Testis (tissue), 3 donors: Measurements from ENCODE around the gene RBM17. TPM values are rescaled to one million over a fixed set of nuclear protein-coding genes. Genes with fewer than 3 reads are reported as not detected.
"Not testable (repeated sequence)": the region's sequence is repeated elsewhere in the genome, so short reads cannot be mapped to it uniquely, and the experiment has no call there.

Experiments
- DNase-seq: peaks from one replicate; pipeline ENCODE4 v3.0.0-alpha.2; 2019
- H3K27ac ChIP-seq, 2 donors: fragments of 200-600 bp; sonication (generic); one replicate each; pipeline ENCODE4 v1.5.1; 2019
- H3K27me3 ChIP-seq: fragments of 200-600 bp; sonication (generic); one replicate; pipeline ENCODE4 v1.5.1; 2019
- H3K36me3 ChIP-seq: fragments of 200-600 bp; sonication (generic); one replicate; pipeline ENCODE4 v1.5.1; 2017; ENCODE audit warnings: low read depth; ENCODE audit errors: missing control alignments
- H3K4me1 ChIP-seq: fragments of 200-600 bp; sonication (generic); one replicate; pipeline ENCODE4 v1.5.1; 2019
- H3K4me3 ChIP-seq, 2 donors: fragments of 200-600 bp; sonication (generic); one replicate each; pipeline ENCODE4 v1.5.1; 2017 to 2019
- H3K9me3 ChIP-seq: fragments of 200-600 bp; sonication (generic); one replicate; pipeline ENCODE4 v1.5.1; 2017
- CTCF ChIP-seq, 3 experiments: fragments of 450-650 bp in 2 of 3; fragments of 200-600 bp in 1 of 3; sonication (generic) in 1 of 3; IDR thresholded peaks; one replicate each; pipeline ENCODE4 v1.5.1; 2016 to 2019; ENCODE audit warnings: antibody characterized with exemption in 3 of 3, mild to moderate bottlenecking in 2 of 3, moderate library complexity in 1 of 3
- POLR2A ChIP-seq: fragments of 450-650 bp; IDR thresholded peaks from one replicate; pipeline ENCODE4 v1.6.1; 2017; ENCODE audit warnings: antibody characterized with exemption, mild to moderate bottlenecking, moderate library complexity
- WGBS, 2 donors: methylation state at CpG; one replicate each; pipeline ENCODE4 v1.1.5; 2018; 5-methylcytosine and 5-hydroxymethylcytosine counted together
- intact Hi-C: fragments of 100-400 bp; cut with DNase I; formaldehyde crosslinking; loops from one replicate; pipeline ENCODE4 v1.15.1; 2023; ENCODE audit warnings: low total_unique reads
- polyA plus RNA-seq: library from polyadenylated mRNA; stranded (reverse); fragments of 350-450 nt; fragmentation: Illumina TruSeq; extraction: RNeasy Lipid Tissue Mini Kit (QIAGEN cat#74804); gene quantifications from one replicate; pipeline ENCODE4 v1.2.3, GENCODE V29; 2014; ENCODE audit warnings: low read depth, low replicate concordance; ENCODE audit not compliant: insufficient read depth
- total RNA-seq, 2 donors: library from RNA; depleted of rRNA; stranded (reverse); fragments of >200 nt; gene quantifications; one replicate each; pipeline ENCODE4 v1.2.3, GENCODE V29; 2016

The RBM17 gene
- total and polyA plus RNA-seq, 3 donors from 2014 or later, result 114 to 145 (median 121) TPM

GRCh38 chr10:6119962-6120361, 31.1 kb downstream of the RBM17 start:
- Histone ChIP-seq H3K4me3 (no peak overlapping the region), H3K36me3 (no peaks in the 10 kb centered on the region), H3K9me3 (no peaks in the 10 kb centered on the region), H3K27ac (no peak overlapping the region), H3K4me1 (peaks cover 46% of the 10 kb centered on the region), H3K27me3 (no peaks in the 10 kb centered on the region)
- intact Hi-C loops, result no loop called here
- 71 to 73% methylated on average over 13 of the region's 13 CpGs for WGBS, 2 donors
- TF ChIP-seq POLR2A (no peak), CTCF (IDR thresholded peaks at IDR 0.05) (no peak)
- no peak for DNase-seq

- Histone ChIP-seq H3K27me3 (no peaks in the 10 kb centered on the region), H3K36me3 (no peaks in the 10 kb centered on the region), H3K4me1 (peaks cover 52% of the 10 kb centered on the region), H3K4me3 (no peak overlapping the region), H3K27ac (peak overlapping the region; percentile 42 to 50), H3K9me3 (no peaks in the 10 kb centered on the region)
- intact Hi-C loops, result no loop called here
- TF ChIP-seq POLR2A (no peak), CTCF (IDR thresholded peaks at IDR 0.05) (no peak)
- DNase-seq, result no peak
- 14 to 21% methylated on average over 15 of the region's 15 CpGs for WGBS, 2 donors
These were observed 31.9 kb downstream of the RBM17 start for GRCh38 chr10:6120691-6121090.

GRCh38 chr10:6121146-6121545, 32.3 kb downstream of the RBM17 start:
- H3K4me3 ChIP-seq, result no peak overlapping the region
- H3K27ac ChIP-seq, result peak overlapping the region; percentile 42 to 50
- intact Hi-C loops, result no loop called here
- H3K4me1 ChIP-seq, result peaks cover 56% of the 10 kb centered on the region
- no peaks in the 10 kb centered on the region for H3K27me3 ChIP-seq
- no peaks in the 10 kb centered on the region for H3K36me3 ChIP-seq
- no peaks in the 10 kb centered on the region for H3K9me3 ChIP-seq
- WGBS, 2 donors, result 15% methylated on average over 11 of the region's 11 CpGs
- no peak for DNase-seq
- TF ChIP-seq POLR2A (no peak), CTCF (IDR thresholded peaks at IDR 0.05) (no peak)

- H3K27ac ChIP-seq, result peak overlapping the region in 1 of 2 donors; percentile 77
- intact Hi-C loops, result no loop called here
- no peaks in the 10 kb centered on the region for H3K9me3 ChIP-seq
- H3K27me3 ChIP-seq, result no peaks in the 10 kb centered on the region
- H3K36me3 ChIP-seq, result no peaks in the 10 kb centered on the region
- no peak overlapping the region for H3K4me3 ChIP-seq
- no peak for DNase-seq
- WGBS, 2 donors, result 45 to 64% methylated on average over 5 of the region's 5 CpGs
- TF ChIP-seq CTCF (IDR thresholded peaks at IDR 0.05) (no peak), POLR2A (no peak)
- peaks cover 77% of the 10 kb centered on the region for H3K4me1 ChIP-seq
These were observed 34.7 kb downstream of the RBM17 start for GRCh38 chr10:6123532-6123931.

GRCh38 chr10:6124666-6125065, 35.8 kb downstream of the RBM17 start:
- 24 to 31% methylated on average over 9 of the region's 9 CpGs for WGBS, 2 donors
- Histone ChIP-seq H3K27ac (peak overlapping the region; percentile 28 to 77), H3K4me1 (peaks cover 82% of the 10 kb centered on the region), H3K36me3 (no peaks in the 10 kb centered on the region), H3K27me3 (no peaks in the 10 kb centered on the region), H3K9me3 (no peaks in the 10 kb centered on the region), H3K4me3 (no peak overlapping the region)
- intact Hi-C loops, result no loop called here
- TF ChIP-seq CTCF (IDR thresholded peaks at IDR 0.05) (no peak), POLR2A (no peak)
- DNase-seq, result peak; percentile 86

GRCh38 chr10:6127461-6127860, 38.6 kb downstream of the RBM17 start:
- H3K36me3 ChIP-seq, H3K4me3 ChIP-seq, H3K27ac ChIP-seq, DNase-seq, H3K27me3 ChIP-seq, H3K9me3 ChIP-seq, intact Hi-C loops: not testable (repeated sequence)
- peaks cover 66% of the 10 kb centered on the region for H3K4me1 ChIP-seq
